ENCODE results near the gene HIVEP1. TPM values are rescaled to one million over a fixed set of nuclear protein-coding genes. Genes with fewer than 3 reads are reported as not detected.

Gene HIVEP1
- total RNA-seq, 1 donor: 20.3 TPM

GRCh38 chr6:12190252-12190651 lies 178.1 kb downstream of the HIVEP1 start:
- DNase-seq (ENCODE audit: low read depth): no peak
- no peak overlapping the region for H3K4me3 ChIP-seq (ENCODE audit: low read depth, low read length)
- no peak for TF ChIP-seq CTCF (IDR thresholded peaks at IDR 0.05; ENCODE audit: insufficient read depth, low read depth, low read length)

GRCh38 chr6:12196326-12196936 lies 184.3 kb downstream of the HIVEP1 start:
- TF ChIP-seq CTCF (IDR thresholded peaks at IDR 0.05; ENCODE audit: insufficient read depth, low read depth, low read length): no peak
- H3K4me3 ChIP-seq (ENCODE audit: low read depth, low read length): no peak overlapping the region
- DNase-seq (ENCODE audit: low read depth): peak; percentile 12

- no peak for TF ChIP-seq CTCF (IDR thresholded peaks at IDR 0.05; ENCODE audit: insufficient read depth, low read depth, low read length)
- DNase-seq (ENCODE audit: low read depth): no peak
- H3K4me3 ChIP-seq (ENCODE audit: low read depth, low read length): no peak overlapping the region
These were observed 186.7 kb downstream of the HIVEP1 start for GRCh38 chr6:12198851-12199250.

- H3K4me3 ChIP-seq (ENCODE audit: low read depth, low read length): no peak overlapping the region
- no peak for TF ChIP-seq CTCF (IDR thresholded peaks at IDR 0.05; ENCODE audit: insufficient read depth, low read depth, low read length)
- DNase-seq (ENCODE audit: low read depth): no peak
These were observed 188.0 kb downstream of the HIVEP1 start for GRCh38 chr6:12200015-12200564.

- TF ChIP-seq CTCF (IDR thresholded peaks at IDR 0.05; ENCODE audit: insufficient read depth, low read depth, low read length): no peak
- no peak for DNase-seq (ENCODE audit: low read depth)
- no peak overlapping the region for H3K4me3 ChIP-seq (ENCODE audit: low read depth, low read length)
These were observed 188.6 kb downstream of the HIVEP1 start for GRCh38 chr6:12200761-12201160.

- no peak for TF ChIP-seq CTCF (IDR thresholded peaks at IDR 0.05; ENCODE audit: insufficient read depth, low read depth, low read length)
- H3K4me3 ChIP-seq (ENCODE audit: low read depth, low read length): no peak overlapping the region
- DNase-seq (ENCODE audit: low read depth): peak; percentile 19
These were observed 190.9 kb downstream of the HIVEP1 start for GRCh38 chr6:12203001-12203400.

GRCh38 chr6:12208190-12208589 lies 196.1 kb downstream of the HIVEP1 start:
- no peak for TF ChIP-seq CTCF (IDR thresholded peaks at IDR 0.05; ENCODE audit: insufficient read depth, low read depth, low read length)
- DNase-seq (ENCODE audit: low read depth): peak; percentile 13
- no peak overlapping the region for H3K4me3 ChIP-seq (ENCODE audit: low read depth, low read length)
